K562 (cell line): ENCODE data around the gene BRAF.

Experiments used
- BMI1 ChIP-seq: fragments of 150-350 bp; IDR thresholded peaks from 2 replicates; pipeline ENCODE4 v1.6.1; 2014; ENCODE audit warnings: low read length
- HCFC1 ChIP-seq: IDR thresholded peaks from 2 replicates; pipeline ENCODE4 v1.6.1; 2012; ENCODE audit warnings: low read depth, low read length, improper control_type of control experiment
- MIER1 ChIP-seq: fragments of 450-650 bp; IDR thresholded peaks from 2 replicates; pipeline ENCODE4 v1.6.1; 2016; ENCODE audit warnings: antibody characterized with exemption, mild to moderate bottlenecking, low read depth
- NCOR1 ChIP-seq: fragments of 450-650 bp; IDR thresholded peaks from 2 replicates; pipeline ENCODE4 v1.6.1; 2016; ENCODE audit warnings: mild to moderate bottlenecking, moderate library complexity

DNA sequence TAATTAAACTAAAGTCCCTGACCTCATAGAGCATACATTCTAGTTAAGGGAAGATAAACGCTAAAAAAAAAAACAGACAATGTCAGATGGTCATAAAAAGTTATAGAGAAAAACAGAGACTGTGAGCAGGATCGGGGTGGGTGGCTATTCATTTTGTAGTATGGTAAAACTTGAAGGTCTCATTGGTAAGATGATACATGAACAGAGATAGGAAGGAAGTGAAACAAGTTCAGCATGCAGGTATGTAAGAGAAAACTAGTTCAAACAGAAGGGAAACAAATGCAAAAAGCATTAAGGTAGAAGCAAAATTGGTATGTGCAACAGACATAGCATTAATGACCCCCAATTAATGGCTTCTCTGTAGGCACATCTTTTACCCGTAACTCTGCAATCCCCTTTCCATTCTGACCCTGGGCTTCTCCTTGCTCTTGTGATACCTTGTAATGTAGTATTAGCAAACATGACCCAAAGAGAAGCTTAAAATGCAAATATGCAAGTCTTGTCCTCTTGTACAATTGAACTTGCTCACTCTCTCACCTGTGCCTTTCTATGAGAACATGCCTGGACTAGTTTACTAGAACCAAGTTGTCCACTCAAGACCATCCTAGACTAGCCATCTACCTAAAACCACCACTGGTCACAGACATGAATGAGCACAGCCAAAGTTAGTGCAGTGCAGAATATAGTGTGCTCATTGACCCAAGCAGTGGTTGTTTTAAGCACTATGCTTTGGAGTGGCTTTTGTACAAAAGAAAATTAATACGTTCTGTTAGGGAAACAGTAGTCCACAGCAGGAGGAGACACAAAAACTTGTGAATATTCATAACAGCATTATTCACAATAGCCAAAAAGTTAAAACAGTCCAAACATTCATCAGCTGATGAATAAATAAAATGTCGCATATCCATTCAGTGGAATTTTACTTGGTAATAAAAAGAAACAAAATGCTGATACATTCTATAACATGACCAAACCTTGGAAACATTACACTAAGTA lies 57.0 kb downstream of the BRAF start:
- no peak for TF ChIP-seq MIER1
- no peak for TF ChIP-seq NCOR1
- no peak for TF ChIP-seq BMI1
- TF ChIP-seq HCFC1 = no peak
